ENCODE measurements around the gene VCL.

Gene VCL

DNA sequence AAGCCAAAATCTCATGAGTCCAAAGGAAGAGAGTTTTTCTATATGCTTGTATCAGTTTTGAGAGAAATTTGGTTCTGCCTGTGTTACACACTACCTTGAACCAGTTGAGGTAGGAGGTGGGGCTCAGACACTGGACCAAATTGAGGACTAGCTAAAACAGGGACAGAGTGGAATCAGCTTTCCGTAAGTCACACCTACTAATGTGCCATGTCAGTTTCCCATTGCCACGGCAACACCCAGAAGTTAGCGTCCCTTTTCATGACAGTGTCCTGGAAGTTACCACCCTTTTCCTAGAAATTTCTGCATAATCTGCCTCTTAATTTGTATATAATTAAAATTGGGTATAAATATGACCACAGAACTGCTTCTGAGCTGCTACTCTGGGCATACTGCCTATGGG lies 162.1 kb downstream of the VCL start:
- DNase-seq, result no peak

DNA sequence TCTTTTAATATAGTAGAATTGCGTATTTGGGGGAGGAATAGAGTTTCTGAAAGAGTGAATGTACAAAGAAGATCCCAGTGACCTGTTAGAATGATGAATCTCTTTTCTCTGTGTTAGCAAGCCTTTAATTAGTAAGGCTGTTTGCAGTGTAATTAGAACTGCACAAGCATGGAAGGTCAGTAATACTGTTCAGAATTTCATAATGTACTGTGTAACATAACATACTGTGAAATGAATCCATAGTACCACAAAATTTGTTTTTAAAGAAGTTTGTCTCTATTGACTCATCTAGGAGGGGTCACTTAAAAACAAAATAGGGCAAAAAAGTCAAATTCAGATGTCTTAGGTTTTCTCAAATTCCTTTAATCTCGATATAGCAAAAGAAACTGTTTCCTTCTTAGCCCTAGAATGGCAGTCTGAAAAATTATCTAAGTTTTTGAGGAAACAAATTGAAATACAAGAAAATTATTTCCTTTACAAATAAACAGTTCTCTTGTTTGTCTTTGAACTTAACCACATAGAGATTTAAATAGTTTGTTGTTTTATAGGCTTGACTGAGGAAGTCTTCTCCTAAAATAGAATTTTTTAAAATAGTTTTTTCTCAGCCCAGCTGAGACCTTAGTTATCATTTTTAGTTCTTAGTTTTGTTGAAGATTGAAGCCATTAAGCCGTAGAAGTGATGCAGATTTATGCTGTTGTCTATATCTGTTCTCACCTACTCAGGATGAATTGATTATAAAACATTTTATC lies 165.6 kb downstream of the VCL start:
- DNase-seq, result no peak

DNA sequence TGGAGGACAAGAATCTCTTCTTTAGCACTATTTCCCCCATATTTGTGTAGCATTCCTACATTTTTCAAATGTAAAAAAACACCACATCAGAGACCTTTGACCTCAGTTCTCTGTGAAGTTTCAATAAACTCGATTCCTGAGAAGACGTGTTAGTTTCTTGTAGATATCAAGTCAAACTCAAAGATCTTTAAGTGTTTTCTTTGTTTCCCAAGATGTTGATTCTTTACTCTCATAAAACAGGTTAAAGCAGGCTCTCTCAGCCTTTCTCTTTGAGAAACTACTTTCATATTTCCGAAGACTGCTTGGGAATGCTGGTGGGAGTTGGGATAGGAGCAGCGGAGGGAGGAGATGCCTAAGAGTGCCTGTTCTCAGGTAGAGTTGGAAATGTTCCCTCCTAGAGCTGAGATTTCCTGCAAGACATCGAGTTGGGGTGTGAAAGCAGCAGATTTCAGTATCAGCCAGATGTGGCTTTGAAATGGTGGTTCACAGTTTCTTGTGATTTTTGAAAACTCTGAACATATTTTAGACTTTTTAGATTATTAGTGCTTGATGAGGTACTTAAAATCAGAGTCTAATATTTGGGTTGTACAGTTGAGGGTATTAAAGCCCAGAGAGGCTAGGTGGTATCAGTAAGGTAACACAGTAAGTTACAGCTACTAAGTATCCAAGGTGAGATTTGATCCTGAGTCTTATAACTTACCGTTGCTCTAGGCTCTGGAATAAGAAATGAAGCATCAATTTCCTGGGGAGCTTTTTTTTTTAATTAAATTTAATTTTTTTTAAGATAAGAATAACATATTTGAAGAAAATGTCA lies 167.0 kb downstream of the VCL start:
- no peak for DNase-seq

DNA sequence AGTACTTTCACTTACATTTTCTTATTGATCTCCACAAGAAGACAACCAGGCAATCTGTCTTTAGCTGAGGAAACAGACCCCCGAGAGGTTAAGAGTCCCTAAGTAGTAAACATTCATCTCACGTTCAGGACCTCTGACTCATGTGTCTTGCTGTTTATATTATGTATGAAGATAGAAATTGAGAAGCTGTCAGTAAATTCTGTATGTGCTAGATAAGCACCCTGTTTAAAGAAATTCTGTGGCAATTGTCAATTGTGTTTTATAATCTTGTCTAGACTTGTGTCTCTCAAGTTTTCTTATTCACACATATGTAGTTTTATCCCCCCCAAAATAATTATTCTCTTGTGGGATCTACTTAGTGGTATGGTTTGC lies 167.6 kb downstream of the VCL start:
- DNase-seq, result no peak

DNA sequence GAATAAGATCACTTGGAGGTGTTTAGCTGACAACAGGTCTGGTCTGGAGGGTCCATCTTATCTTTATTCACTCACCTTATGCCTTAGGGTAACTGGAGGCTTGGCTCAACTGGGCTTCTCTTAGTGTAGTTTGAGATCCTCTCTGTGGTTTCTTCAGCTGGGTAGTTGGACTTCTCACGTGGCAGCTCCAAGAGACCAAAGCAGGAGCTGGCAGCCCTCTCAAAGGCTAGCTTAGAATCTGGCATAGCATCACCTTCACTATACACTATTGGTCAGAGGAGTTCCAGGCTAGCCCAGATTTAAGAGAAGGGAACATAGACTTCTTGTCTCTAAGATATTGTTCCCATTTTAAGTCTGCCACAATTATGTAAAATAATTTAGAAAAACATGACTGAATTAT lies 169.5 kb downstream of the VCL start:
- no peak for DNase-seq

Data from activated T-cell treated with anti-CD3 and anti-CD28 coated beads, Interleukin-2, amount 50 U/mL, for 48 hours (primary cell).